Measurements from ENCODE around the gene PNMA8B. TPM values are rescaled to one million over a fixed set of nuclear protein-coding genes. Genes with fewer than 3 reads are reported as not detected.

The PNMA8B gene
- total RNA-seq, 1 experiment from 2014 or later, result 0.10 TPM

GRCh38 chr19:46530636-46531035 is 35.0 kb upstream of the PNMA8B start:
- Histone ChIP-seq H3K4me1 (ENCODE audit: control insufficient read depth in 1 of 2, insufficient read depth in 2 of 2, low read length in 2 of 2) (peaks cover 5 to 16% of the 10 kb centered on the region in 2 experiments; a peak in 3 of 4 replicates), H4K20me1 (ENCODE audit: insufficient read depth) (no peaks in the 10 kb centered on the region), H3K27me3 (ENCODE audit: insufficient read depth, low read length) (no peaks in the 10 kb centered on the region), H3K4me3 (replicated peaks in 1 of 2; ENCODE audit: low read depth in 1 of 2, low read length in 2 of 2) (0 out of 4 replicates have a peak overlapping the region, but pooled peaks of 1 of the 2 experiments have one; percentile 37), H3K36me3 (ENCODE audit: control insufficient read depth in 1 of 2, insufficient read depth in 2 of 2, low read length in 2 of 2) (no peaks in the 10 kb centered on the region), H3K4me2 (ENCODE audit: low read length) (peak overlapping the region; percentile 68), H3K9ac (ENCODE audit: low read length) (no peak overlapping the region), H3K27ac (ENCODE audit: low read depth, low read length) (no peak overlapping the region), H3K9me3 (ENCODE audit: control insufficient read depth in 1 of 2, insufficient read depth in 1 of 2, low read depth in 1 of 2, low read length in 2 of 2) (no peaks in the 10 kb centered on the region), H2AFZ (ENCODE audit: low read depth, low read length, poor library complexity, severe bottlenecking) (no peak overlapping the region), H3K9me2 (ENCODE audit: insufficient read depth) (no peaks in the 10 kb centered on the region), H3K79me2 (ENCODE audit: insufficient read depth, low read length) (no peaks in the 10 kb centered on the region)
- POLR2A ChIA-PET, result no interaction called here
- TF ChIP-seq ZBTB33 (IDR thresholded peaks at IDR 0.05; ENCODE audit: extremely low read depth, insufficient replicate concordance, low read length) (no peak), FOSL1 (IDR thresholded peaks at IDR 0.05; ENCODE audit: low read depth) (no peak), EZH2phosphoT487 (IDR thresholded peaks at IDR 0.05; ENCODE audit: borderline replicate concordance) (no peak), RAD21 (IDR thresholded peaks at IDR 0.05; ENCODE audit: low read depth) (no peak), JUND (IDR thresholded peaks at IDR 0.05) (no peak), ZFX (IDR thresholded peaks at IDR 0.05) (no peak), POLR2A (IDR thresholded peaks at IDR 0.05; ENCODE audit: borderline replicate concordance, extremely low read depth, insufficient read depth, insufficient read length) (no peak), TCF7L2 (IDR thresholded peaks at IDR 0.05; ENCODE audit: borderline replicate concordance, extremely low read depth, insufficient read depth, insufficient read length) (no peak), CBX3 (IDR thresholded peaks at IDR 0.05; ENCODE audit: low read depth) (no peak), SRF (IDR thresholded peaks at IDR 0.05; ENCODE audit: low read depth) (no peak), ELF1 (IDR thresholded peaks at IDR 0.05; ENCODE audit: borderline replicate concordance, low read depth) (no peak), SP1 (IDR thresholded peaks at IDR 0.05; ENCODE audit: low read depth) (no peak), ZNF274 (IDR thresholded peaks at IDR 0.05; ENCODE audit: low read depth, low read length) (no peak), ATF3 (IDR thresholded peaks at IDR 0.05) (no peak), MAX (IDR thresholded peaks at IDR 0.05) (no peak), POLR2AphosphoS5 (IDR thresholded peaks at IDR 0.05; ENCODE audit: low read depth, low read length) (no peak), EZH2 (IDR thresholded peaks at IDR 0.05) (no peak), SIN3A (IDR thresholded peaks at IDR 0.05; ENCODE audit: low read depth) (no peak)
- TF ChIP-seq, protein P1, sequence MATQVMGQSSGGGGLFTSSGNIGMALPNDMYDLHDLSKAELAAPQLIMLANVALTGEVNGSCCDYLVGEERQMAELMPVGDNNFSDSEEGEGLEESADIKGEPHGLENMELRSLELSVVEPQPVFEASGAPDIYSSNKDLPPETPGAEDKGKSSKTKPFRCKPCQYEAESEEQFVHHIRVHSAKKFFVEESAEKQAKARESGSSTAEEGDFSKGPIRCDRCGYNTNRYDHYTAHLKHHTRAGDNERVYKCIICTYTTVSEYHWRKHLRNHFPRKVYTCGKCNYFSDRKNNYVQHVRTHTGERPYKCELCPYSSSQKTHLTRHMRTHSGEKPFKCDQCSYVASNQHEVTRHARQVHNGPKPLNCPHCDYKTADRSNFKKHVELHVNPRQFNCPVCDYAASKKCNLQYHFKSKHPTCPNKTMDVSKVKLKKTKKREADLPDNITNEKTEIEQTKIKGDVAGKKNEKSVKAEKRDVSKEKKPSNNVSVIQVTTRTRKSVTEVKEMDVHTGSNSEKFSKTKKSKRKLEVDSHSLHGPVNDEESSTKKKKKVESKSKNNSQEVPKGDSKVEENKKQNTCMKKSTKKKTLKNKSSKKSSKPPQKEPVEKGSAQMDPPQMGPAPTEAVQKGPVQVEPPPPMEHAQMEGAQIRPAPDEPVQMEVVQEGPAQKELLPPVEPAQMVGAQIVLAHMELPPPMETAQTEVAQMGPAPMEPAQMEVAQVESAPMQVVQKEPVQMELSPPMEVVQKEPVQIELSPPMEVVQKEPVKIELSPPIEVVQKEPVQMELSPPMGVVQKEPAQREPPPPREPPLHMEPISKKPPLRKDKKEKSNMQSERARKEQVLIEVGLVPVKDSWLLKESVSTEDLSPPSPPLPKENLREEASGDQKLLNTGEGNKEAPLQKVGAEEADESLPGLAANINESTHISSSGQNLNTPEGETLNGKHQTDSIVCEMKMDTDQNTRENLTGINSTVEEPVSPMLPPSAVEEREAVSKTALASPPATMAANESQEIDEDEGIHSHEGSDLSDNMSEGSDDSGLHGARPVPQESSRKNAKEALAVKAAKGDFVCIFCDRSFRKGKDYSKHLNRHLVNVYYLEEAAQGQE (IDR thresholded peaks at IDR 0.05; ENCODE audit: low read depth), result no peak
- TF ChIP-seq, protein P2, sequence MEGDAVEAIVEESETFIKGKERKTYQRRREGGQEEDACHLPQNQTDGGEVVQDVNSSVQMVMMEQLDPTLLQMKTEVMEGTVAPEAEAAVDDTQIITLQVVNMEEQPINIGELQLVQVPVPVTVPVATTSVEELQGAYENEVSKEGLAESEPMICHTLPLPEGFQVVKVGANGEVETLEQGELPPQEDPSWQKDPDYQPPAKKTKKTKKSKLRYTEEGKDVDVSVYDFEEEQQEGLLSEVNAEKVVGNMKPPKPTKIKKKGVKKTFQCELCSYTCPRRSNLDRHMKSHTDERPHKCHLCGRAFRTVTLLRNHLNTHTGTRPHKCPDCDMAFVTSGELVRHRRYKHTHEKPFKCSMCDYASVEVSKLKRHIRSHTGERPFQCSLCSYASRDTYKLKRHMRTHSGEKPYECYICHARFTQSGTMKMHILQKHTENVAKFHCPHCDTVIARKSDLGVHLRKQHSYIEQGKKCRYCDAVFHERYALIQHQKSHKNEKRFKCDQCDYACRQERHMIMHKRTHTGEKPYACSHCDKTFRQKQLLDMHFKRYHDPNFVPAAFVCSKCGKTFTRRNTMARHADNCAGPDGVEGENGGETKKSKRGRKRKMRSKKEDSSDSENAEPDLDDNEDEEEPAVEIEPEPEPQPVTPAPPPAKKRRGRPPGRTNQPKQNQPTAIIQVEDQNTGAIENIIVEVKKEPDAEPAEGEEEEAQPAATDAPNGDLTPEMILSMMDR (IDR thresholded peaks at IDR 0.05 in 2 of 3, conservative IDR thresholded peaks at IDR 0.05 in 1 of 3; ENCODE audit: borderline replicate concordance in 1 of 3, insufficient read depth in 1 of 3, low read depth in 2 of 3, low read length in 2 of 3), result no peak
- BruUV-seq (replicated peaks), result no TSS peak
- RAD21 ChIA-PET (ENCODE audit: low non-redundant PET in 1 of 2, low total read pairs in 2 of 2, uncharacterized antibody in 2 of 2, unreplicated experiment in 2 of 2), result interaction anchor here in 1 of 2 experiments (0.9 kb wide), 1 partner anchor 12 kb away, joined by 3 read pairs; no protein-coding TSS in a partner anchor
- CTCF ChIA-PET, result interaction anchor here (0.7 to 4.6 kb wide), 11 partner anchors 10 to 236 kb away, joined by 3 to 83 read pairs (median 5); partner anchors contain the start of gene DACT3
- ATAC-seq (peak; percentile 77), DNase-seq (ENCODE audit: low read depth, low spot score) (no peak)
- intact Hi-C loops (cut with micrococcal nuclease), result no loop called here
